HG02798 (cell line): Measurements from ENCODE around the gene SPSB3.

Experiments
- ATAC-seq: cut with Tn5 transposase; IDR thresholded peaks from one replicate; pipeline ENCODE4 v1.9.1; 2021; ENCODE audit warnings: mild to moderate bottlenecking; ENCODE audit not compliant: unreplicated experiment, poor library complexity

Gene SPSB3

DNA sequence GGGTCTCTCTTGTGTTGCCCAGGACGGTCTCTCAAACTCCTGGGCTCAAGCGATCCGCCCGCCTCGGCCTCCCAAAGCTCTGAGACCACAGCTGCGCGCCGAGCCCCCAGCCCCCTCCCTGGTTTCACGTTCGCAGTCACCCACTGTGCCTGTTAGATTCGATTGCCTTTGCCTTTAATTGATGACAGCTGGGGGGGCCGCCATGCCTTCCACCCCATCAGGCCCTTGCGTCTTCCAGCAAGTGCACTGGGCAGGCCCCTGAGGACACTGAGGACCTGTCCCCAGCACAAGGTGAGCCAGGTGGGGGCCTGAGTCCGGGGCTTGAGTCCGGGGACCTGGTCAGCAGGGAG lies 7.9 kb upstream of the SPSB3 start:
- ATAC-seq: no peak

DNA sequence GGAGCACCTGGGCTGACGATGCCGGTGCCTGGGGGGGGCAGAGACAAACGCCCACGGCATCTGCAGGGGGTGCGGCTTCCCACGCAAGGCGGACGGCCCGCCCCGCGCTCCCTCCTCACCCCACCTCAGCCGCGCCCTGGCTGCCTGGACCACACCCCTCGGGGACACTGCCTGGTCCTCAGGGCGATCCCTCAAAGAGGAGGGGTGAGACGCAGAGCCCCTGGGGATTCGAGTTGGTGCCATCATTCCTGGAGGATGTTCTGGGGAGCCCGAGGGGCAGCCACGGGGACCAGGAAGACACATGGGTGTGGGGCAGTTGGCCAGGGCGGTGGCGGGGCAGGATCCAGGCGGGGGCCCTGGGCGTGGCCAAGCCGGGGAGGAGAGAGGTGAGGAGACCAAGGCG lies 7.3 kb upstream of the SPSB3 start:
- ATAC-seq: no peak

DNA sequence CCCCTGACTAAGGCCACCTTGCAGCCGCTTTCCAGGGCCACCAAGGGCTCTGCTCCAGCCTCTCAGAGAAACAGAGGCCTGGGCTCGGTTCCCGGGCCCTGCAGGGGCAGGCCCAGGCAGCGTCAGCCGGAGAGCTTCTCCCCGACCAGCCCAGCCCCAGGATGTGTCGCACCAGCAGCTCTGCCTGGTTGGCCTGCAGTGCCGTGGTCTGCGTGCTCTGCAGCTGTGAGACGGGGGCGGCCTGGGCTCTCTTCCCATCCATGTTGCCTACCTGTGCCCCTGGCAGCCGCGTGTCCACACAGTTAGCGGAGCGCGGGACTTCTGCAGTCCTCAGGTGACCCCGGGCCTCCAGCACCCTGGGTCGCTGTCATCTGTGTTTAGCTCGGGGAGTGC lies 6.3 kb upstream of the SPSB3 start:
- no peak for ATAC-seq

DNA sequence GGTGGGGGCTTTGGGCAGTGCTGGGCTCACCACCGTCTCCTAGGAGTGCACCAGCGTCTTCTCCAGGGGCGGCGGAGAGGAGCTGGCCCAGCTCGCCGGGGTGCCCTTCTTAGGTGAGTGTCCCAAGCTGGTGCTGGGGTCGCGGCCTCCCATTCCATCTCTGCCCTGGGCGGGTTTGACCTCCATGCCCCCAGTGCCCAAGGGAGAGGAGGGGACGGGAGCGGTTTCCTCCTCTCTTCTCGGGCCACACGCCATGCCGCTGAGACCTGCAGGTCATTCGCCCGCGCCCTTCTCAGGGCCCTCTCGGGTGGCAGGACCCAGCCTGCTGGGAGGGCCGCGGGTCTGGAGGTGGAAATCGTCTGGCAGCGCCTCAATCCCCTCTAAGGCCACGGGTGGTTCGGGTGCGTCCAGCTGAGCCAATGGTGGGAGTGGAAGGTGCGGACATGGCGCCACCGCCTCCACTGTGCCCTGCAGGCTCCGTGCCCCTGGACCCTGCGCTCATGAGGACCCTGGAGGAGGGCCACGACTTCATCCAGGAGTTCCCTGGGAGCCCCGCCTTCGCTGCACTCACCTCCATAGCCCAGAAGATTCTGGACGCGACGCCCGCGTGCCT lies 5.8 kb upstream of the SPSB3 start:
- no peak for ATAC-seq

GRCh38 chr16:1787322-1788094 lies 5.1 kb upstream of the SPSB3 start:
- no peak for ATAC-seq

DNA sequence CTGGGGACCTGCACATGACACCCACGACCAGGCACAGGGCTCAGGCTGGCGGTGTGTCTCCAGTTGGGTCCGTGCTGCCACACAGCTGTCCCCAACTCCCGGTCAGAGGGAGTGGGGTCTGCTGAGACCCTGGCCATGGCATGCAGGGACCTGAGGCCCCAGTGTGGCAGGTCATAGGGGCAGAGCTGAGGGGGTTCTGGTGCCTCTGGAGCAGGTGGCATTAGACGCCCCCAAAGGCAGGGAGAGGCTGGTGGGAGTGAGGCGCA lies 4.6 kb upstream of the SPSB3 start:
- ATAC-seq: no peak

- no peak for ATAC-seq
Observed at GRCh38 chr16:1786242-1787055, 4.1 kb upstream of the SPSB3 start.

DNA sequence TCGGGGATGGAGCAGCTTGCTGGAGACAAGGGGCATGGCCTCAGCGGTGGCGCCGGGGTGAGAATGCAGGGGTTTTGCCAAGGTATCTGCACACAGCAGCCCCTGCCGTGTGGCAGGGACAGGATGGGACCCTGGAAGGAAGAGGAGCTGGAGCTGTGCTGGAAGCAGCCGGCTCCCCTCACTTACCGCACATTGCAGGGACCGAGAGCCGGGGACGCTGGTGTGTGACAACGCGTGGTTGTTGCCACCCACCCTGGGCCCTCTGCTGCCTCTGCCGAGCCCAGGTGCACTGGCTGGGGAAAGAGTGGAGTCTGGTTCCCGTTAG lies 3.4 kb upstream of the SPSB3 start:
- no peak for ATAC-seq

- ATAC-seq: no peak
Observed at GRCh38 chr16:1784977-1785845, 2.8 kb upstream of the SPSB3 start.

DNA sequence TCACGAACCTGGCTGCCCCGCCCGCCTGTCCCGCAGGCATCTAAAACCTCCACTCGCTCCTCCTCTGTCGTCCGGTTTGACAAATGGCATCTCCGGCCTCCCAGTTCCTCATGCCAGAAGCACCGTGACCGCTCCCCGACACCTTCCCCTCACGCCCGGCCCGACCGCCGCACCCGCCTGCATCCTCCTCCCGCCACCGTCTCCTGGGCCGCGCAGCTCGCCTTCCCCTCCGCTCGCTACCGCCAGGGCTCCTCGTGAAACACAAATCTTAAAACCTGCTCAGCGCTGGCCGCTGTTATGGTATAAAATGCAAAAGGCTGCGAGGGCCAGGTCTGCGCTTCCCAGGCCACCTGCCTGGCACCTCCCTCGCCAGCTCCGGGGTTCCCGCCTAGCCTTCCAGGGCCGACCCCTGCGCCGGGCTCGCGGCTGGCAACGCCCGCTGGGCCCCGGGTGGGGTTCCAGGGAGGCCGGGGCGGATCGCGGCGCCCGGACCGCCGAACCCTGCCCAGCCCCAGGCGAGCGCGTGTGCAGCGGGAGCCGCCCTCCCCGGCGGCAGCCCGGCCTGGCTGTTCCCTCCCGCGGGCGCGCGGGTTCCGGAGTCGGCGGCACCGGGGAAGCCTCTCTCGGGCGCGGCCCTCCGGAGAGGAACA lies 488 bp downstream of the SPSB3 start:
- peak; percentile 1 for ATAC-seq

DNA sequence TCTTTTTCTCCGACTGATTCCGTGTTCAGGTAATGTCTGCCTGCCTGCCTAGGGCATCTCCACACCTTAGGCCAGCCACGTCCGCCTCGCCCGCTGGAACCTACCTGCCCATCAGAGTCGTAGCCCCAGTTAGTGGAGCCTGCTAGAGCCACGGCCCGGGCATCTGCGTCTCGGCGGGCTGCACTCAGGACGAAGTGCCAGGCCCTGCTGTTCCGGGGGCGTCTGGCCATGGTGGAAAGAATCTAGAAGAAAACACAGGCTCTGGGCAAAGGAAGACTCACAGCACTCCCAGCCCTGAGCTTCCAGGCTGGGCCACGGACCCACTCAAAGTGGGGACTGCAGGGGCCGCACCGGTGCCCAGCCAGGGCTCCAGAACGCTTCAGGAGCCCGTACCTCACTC lies 1.1 kb downstream of the SPSB3 start:
- no peak for ATAC-seq

DNA sequence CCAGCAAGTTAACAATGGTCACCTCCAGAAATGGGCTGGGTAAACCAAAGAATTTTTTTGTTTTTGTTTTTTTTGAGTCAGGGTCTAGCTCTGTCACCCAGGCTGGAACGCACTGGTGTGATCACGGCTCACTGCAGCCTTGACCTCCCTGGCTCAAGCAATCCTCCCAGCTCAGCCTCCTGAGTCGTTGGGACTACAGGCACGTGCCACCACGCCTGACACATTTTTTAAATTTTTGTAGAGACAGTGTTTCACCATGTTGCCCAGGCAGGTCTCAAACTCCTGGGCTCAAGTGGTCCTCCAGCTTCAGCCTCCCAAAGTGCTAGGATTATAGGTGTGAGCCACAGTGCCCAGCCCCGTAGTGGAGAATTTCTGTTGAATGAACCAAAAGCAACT lies 1.7 kb downstream of the SPSB3 start:
- ATAC-seq: no peak

- ATAC-seq: no peak
Observed at GRCh38 chr16:1779741-1780676, 2.4 kb downstream of the SPSB3 start.

GRCh38 chr16:1779234-1779701 lies 3.1 kb downstream of the SPSB3 start:
- ATAC-seq: no peak

DNA sequence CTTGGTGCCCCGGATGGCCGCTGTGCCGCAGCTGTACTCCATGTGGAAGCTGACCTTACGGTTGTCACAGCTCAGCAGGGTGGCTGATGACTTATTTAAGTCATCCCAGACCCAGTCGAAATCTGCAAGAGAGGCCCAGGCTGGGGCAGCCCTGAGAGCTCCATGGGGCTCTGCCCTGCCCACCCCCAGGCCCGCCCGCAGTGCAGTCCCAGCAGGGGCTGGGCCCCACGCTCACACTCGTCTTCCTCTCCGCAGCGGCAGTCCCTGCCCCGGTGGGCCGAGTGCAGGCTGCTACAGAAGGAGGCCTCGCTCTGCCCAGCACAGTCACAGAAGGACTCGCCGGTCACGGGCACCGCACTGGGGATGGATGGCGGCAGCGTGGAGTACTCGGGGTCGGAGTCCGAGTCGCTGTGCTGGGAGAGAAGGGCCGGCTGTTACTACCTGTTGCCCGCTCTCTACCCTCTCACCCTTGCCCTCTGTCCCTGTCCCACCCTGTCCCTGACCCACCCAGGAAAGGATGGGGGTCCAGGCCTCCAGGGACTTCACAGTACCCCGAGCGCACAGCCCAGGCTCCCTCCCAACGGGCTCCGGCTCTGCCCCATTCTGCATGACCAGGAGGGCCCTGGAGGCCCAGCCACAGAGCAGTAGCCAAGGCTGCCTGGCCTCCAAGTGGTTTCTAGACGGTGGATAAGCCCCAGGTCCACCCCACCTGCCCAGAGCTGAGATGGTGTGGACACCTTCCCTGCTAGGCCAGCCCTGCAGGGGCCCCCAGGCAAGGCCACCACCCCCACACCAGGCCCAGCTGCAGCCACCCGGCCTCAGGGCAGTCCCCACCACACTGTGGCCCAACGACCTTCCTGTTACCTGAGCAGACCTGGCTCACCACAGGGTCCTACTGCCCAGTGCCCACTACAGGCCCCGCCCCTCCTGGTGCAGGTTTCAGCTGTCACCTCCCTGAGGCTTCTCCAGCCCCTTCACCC lies 3.9 kb downstream of the SPSB3 start:
- no peak for ATAC-seq

- no peak for ATAC-seq
Observed at GRCh38 chr16:1777375-1778199, 4.8 kb downstream of the SPSB3 start.

- ATAC-seq: no peak
Observed at GRCh38 chr16:1776991-1777374, 5.4 kb downstream of the SPSB3 start.

DNA sequence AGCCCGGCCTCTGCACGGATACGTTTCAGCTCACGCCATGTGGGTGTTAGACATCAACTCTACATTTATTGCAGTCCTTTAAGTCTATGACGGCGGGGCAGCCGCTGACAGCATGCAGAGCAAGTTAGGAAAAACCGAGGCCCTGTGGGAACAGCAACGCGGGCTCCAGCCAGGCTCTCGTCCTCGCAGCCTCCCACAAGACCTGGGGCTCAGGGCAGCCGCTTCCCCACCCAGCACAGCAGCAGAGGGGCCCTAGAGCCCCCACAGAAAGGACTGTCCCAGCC lies 5.8 kb downstream of the SPSB3 start:
- no peak for ATAC-seq
